GM19468 (cell line): Measurements from ENCODE around the gene PLD6.

Source experiments
- ATAC-seq: cut with Tn5 transposase; IDR thresholded peaks from one replicate; pipeline ENCODE4 v1.9.1; 2021; ENCODE audit warnings: mild to moderate bottlenecking, moderate library complexity, moderate number of reproducible peaks; ENCODE audit not compliant: unreplicated experiment; ENCODE audit errors: extremely low read depth

PLD6 gene

GRCh38 chr17:17180141-17180603, 26.0 kb downstream of the PLD6 start:
- ATAC-seq: no peak

- no peak for ATAC-seq
Measured at GRCh38 chr17:17179371-17179827, 26.7 kb downstream of the PLD6 start.

DNA sequence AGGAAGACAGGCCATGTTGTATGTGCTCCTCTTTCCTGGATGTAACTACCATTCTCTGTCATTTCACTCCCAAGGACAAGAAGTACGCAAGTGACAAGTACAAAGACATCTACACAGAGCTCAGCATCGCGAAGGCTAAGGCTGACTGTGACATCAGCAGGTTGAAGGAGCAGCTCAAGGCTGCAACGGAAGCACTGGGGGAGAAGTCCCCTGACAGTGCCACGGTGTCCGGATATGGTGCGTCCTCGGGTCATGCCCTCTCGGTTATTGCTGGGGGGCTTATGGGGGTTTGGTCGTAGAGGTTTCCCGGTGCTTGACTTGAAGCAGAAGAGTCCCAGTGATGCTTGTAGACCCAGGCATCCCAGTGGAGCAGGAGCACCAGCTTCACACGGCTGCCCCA, 29.0 kb downstream of the PLD6 start:
- ATAC-seq: no peak

DNA sequence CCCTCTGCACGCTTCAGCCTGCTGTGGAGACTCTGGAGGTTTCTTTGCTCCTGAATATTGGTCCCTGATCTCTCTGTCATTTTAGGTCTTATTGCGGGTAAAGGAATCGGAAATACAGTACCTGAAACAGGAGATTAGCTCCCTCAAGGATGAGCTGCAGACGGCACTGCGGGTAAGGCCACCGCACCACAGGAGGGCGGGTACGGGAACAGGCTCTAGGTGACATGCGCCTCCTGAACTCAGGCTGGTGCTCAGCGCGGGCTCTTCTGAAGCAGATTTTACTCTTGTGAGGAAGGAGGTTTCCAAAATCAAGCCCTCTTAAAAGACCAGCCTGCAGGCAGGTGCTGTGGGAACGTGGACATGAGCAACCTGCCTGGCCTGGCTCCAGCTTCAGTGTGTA, 29.8 kb downstream of the PLD6 start:
- ATAC-seq: no peak

DNA sequence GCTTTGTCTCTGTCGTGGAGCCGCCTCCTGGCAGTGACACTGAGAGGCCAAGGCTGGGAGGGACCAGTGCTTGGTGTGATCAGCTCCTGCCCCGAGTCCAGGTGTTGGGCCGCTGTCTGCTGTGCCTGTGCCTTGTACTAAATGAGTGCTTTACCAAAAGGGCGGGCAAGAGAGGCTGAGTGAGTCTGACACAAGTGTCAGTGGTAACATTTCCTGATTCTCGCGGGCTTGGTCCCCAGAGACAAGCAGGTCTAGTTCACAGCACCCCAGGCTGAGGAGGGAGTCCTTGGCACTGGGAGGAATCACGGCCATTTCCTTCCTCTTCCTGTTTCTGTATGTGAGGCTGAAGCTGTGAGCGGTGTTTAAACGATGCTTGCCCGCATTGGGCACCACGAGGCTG, 30.2 kb downstream of the PLD6 start:
- no peak for ATAC-seq

DNA sequence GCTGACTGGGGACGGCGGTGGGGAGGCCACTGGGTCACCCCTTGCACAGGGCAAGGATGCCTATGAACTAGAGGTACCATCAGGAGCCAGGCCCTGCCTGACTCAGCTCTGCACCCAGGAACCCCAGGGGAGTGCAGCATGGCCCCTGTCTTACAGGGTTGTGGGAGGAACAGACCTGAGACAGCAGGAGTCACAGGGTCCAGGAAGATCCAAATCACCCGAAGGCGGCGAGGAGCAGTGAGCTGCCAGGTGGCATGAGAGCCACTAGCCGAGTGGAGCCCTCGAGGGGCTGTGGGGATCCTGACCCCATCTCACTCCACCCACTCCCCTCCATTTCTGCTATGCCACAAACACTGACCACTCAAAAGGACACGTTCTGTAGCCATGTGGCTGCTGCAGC, 30.8 kb downstream of the PLD6 start:
- ATAC-seq: no peak

- ATAC-seq: no peak
Measured at GRCh38 chr17:17173921-17174320, 32.2 kb downstream of the PLD6 start.

DNA sequence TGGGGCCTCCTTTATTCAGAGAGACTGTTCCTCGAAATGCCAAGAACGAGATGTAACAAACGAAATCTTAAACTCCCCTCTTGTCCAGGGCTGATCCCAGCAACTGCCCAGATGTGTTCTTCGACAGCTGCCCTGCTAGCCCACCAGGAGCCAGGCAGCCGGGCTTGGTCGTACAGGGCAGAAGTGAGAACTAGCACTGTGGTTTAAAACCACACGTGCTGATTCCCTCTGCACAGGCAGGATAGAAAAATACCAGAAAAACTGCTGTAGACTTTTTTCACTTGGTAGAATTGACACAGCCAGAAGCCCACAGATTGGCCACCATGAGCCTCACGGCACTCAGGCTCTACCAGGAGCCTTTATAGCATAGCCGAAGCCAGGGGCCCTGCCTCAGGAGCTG, 33.1 kb downstream of the PLD6 start:
- no peak for ATAC-seq

- no peak for ATAC-seq
Measured at GRCh38 chr17:17172001-17172939, 33.9 kb downstream of the PLD6 start.

DNA sequence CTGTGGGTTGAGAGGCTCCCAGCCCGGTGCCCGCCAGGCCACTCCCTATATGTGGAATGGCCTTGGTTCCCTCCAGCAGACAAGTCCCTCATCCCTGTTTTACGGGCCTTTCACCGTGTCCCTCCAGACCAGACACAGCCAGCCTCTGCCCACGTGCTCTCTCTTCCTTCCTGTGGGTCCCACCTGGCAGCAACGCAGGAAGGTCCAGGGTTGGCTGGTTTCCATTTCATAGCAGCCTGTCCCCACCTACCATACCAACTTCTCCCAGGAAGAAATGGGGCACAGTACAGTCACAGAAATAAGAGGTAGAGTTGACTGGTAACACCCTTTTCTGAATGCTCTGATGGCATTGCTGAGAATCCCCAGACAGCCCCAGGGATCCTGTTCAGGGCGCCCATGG, 34.9 kb downstream of the PLD6 start:
- ATAC-seq: no peak

GRCh38 chr17:17170346-17170985, 35.7 kb downstream of the PLD6 start:
- no peak for ATAC-seq

DNA sequence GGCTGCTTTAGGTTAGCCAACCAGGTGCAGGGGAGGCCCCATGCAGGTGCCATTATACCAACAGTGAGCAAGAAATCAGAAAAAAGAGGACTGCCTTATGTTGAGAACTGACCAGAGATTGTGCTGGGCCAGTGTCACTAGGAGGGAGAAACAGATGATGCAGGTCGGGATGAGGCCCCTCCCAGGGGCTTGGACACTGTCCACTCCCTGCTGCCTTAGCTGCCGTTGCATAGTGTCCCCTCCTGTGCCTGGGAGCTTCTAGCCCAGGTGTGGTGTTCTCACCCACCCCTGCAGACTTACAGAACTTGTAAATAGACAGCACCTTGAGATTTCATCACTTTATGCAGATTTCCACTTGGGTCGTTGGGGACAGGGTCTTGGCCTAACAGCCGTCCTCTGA, 36.7 kb downstream of the PLD6 start:
- no peak for ATAC-seq

- ATAC-seq: no peak
Measured at GRCh38 chr17:17168401-17168800, 37.7 kb downstream of the PLD6 start.

GRCh38 chr17:17167986-17168385, 38.1 kb downstream of the PLD6 start:
- ATAC-seq: no peak

- ATAC-seq: no peak
Measured at GRCh38 chr17:17167356-17167755, 38.8 kb downstream of the PLD6 start.

- ATAC-seq: no peak
Measured at GRCh38 chr17:17166446-17166845, 39.7 kb downstream of the PLD6 start.

DNA sequence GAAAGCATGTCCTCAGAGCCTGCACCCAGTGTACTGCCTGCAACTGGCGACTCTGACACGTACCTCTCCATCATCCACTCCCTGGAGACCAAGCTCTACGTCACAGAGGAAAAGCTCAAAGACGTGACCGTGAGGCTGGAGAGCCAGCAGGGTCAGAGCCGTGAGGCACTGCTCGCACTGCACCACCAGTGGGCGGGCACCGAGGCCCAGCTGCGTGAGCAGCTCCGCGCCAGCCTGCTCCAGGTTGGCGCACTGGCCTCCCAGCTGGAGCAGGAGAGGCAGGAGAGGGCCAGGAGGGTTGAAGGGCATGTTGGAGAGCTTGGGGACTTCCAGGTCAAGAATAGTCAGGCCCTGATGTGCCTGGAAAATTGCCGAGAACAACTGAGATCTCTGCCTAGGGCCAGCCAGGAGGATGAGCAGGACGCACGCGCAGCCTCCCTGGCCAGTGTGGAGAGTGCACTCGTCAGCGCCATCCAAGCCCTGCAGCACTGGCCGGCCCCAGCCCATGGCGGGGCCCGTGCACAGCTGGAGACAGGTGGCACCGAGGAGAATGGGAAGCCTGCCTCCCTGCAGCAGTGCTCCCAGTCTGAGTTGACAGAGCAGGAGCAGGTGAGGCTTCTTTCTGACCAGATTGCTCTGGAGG, 40.3 kb downstream of the PLD6 start:
- no peak for ATAC-seq

DNA sequence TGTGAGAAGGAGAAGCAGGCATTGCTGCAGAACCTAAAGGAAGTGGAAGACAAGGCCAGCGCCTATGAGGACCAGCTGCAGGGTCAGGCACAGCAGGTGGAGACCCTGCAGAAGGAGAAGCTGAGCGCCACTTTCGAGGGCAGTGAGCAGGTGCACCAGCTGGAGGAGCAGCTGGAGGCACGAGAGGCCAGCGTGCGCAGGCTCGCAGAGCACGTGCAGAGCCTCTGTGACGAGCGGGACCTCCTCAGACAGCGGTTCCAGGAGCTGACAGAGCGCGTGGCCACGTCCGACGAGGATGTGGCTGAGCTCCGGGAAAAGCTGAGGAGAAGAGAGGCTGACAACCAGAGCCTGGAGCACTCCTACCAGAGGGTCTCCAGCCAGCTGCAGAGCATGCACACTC, 41.5 kb downstream of the PLD6 start:
- no peak for ATAC-seq

- no peak for ATAC-seq
Measured at GRCh38 chr17:17164156-17164555, 42.0 kb downstream of the PLD6 start.

GRCh38 chr17:17161759-17162158, 44.4 kb downstream of the PLD6 start:
- no peak for ATAC-seq

DNA sequence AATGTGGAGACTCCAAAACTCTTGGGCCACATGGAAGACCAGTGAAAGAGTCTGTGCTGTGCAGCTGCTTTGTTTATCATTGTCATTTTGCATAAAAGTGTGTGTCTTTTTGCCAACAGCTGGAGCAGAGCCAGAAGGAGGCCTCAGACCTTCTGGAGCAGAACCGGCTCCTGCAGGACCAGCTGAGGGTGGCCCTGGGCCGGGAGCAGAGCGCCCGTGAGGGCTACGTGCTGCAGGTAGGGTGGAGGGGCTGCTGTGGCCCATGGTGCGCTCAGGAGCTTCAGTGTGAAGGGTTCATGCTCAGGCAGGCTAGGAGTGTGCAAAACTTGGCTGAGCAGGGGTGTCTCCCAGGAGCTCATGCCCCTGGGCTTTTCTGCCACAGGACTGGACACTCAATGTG, 45.0 kb downstream of the PLD6 start:
- no peak for ATAC-seq
